CD14-positive monocyte (primary cell): ENCODE results near the gene OSBP2. TPM values are rescaled to one million over a fixed set of nuclear protein-coding genes. Genes with fewer than 3 reads are reported as not detected.

ENCODE experiments used
- DNase-seq, 3 donors: peaks; one replicate each; pipeline ENCODE4 v3.0.0-alpha.2; 2011 to 2022
- H2AFZ ChIP-seq: 2 replicates; pipeline ENCODE4 v1.6.0; 2012; ENCODE audit warnings: mild to moderate bottlenecking, low read depth, low read length, inconsistent platforms; ENCODE audit not compliant: insufficient read depth, poor library complexity, severe bottlenecking
- H3K27ac ChIP-seq, 2 donors: 1 replicate in 1 of 2; 2 replicates in 1 of 2; pipeline ENCODE4 v1.5.1; 2012 to 2013; ENCODE audit warnings: low read length in 2 of 2, control low read depth in 1 of 2, inconsistent platforms in 1 of 2, low read depth in 1 of 2, mild to moderate bottlenecking in 1 of 2
- H3K27me3 ChIP-seq, 2 donors: one replicate each; pipeline versions ENCODE4 v1.6.0 to v1.6.1; 2011 to 2013; ENCODE audit warnings: low read length in 2 of 2; ENCODE audit not compliant: control insufficient read depth in 2 of 2, insufficient read depth in 2 of 2
- H3K36me3 ChIP-seq, 2 donors: replicated peaks in 1 of 2; 1 replicate in 1 of 2; 2 replicates in 1 of 2; pipeline versions ENCODE4 v1.5.1 to v1.6.1; 2012 to 2013; ENCODE audit warnings: low read length in 2 of 2, control low read depth in 1 of 2, inconsistent platforms in 1 of 2, mild to moderate bottlenecking in 1 of 2; ENCODE audit not compliant: insufficient read depth in 2 of 2, control insufficient read depth in 1 of 2
- H3K4me1 ChIP-seq, 2 donors: 1 replicate in 1 of 2; 2 replicates in 1 of 2; pipeline versions ENCODE4 v1.5.1 to v1.6.1; 2012 to 2013; ENCODE audit warnings: low read length in 2 of 2, control low read depth in 1 of 2, inconsistent platforms in 1 of 2, mild to moderate bottlenecking in 1 of 2, moderate library complexity in 1 of 2; ENCODE audit not compliant: insufficient read depth in 2 of 2, control insufficient read depth in 1 of 2
- H3K4me2 ChIP-seq: replicated peaks from 2 replicates; pipeline ENCODE3; 2012; ENCODE audit warnings: low read length, moderate library complexity, mild to moderate bottlenecking; ENCODE audit not compliant: poor library complexity, severe bottlenecking; ENCODE audit errors: extremely low read depth
- H3K4me3 ChIP-seq, 3 experiments: fragments of 200-600 bp in 1 of 3; sonication (generic) in 1 of 3; replicated peaks in 1 of 3; 1 replicate in 2 of 3; 2 replicates in 1 of 3; pipeline ENCODE4 v1.5.1; 2011 to 2013; ENCODE audit warnings: low read length in 3 of 3, mild to moderate bottlenecking in 3 of 3, control low read depth in 2 of 3, low read depth in 2 of 3, inconsistent platforms in 1 of 3, moderate library complexity in 1 of 3
- H3K79me2 ChIP-seq: 2 replicates; pipeline ENCODE4 v1.6.0; 2012; ENCODE audit warnings: mild to moderate bottlenecking, control low read depth, inconsistent platforms, low read length, moderate library complexity; ENCODE audit not compliant: insufficient read depth
- H3K9ac ChIP-seq: 2 replicates; pipeline ENCODE4 v1.6.0; 2017; ENCODE audit warnings: low read length, mild to moderate bottlenecking; ENCODE audit not compliant: insufficient read depth, poor library complexity, severe bottlenecking
- H3K9me3 ChIP-seq, 2 donors: replicated peaks in 1 of 2; 1 replicate in 1 of 2; 2 replicates in 1 of 2; pipeline versions ENCODE4 v1.5.1 to v1.6.1; 2012 to 2013; ENCODE audit warnings: low read length in 2 of 2, control low read depth in 1 of 2; ENCODE audit not compliant: control insufficient read depth in 1 of 2, insufficient read depth in 1 of 2
- H4K20me1 ChIP-seq: 2 replicates; pipeline ENCODE4 v1.6.0; 2012; ENCODE audit warnings: mild to moderate bottlenecking, low read length, control low read depth, moderate library complexity; ENCODE audit not compliant: insufficient read depth
- H3K27ac Mint-ChIP-seq, 7 donors: one replicate each; pipeline ENCODE4 v1.8.0; 2020; ENCODE audit warnings: mild to moderate bottlenecking in 7 of 7, mixed read lengths in 7 of 7, moderate library complexity in 6 of 7, inconsistent platforms in 2 of 7
- H3K27me3 Mint-ChIP-seq, 3 donors: one replicate each; pipeline ENCODE4 v1.8.0; 2021 to 2022; ENCODE audit warnings: low read depth in 3 of 3, mild to moderate bottlenecking in 3 of 3, mixed read lengths in 3 of 3, moderate library complexity in 3 of 3, inconsistent platforms in 1 of 3
- H3K36me3 Mint-ChIP-seq, 2 donors: one replicate each; pipeline ENCODE4 v1.8.0; 2020; ENCODE audit warnings: mixed read lengths in 2 of 2, inconsistent platforms in 1 of 2, mild to moderate bottlenecking in 1 of 2
- H3K4me1 Mint-ChIP-seq: one replicate; pipeline ENCODE4 v1.8.0; 2020; ENCODE audit warnings: mild to moderate bottlenecking, mixed read lengths
- H3K4me3 Mint-ChIP-seq, 2 donors: one replicate each; pipeline ENCODE4 v1.8.0; 2020; ENCODE audit warnings: mild to moderate bottlenecking in 2 of 2, mixed read lengths in 2 of 2, moderate library complexity in 1 of 2
- H3K9me3 Mint-ChIP-seq, 7 donors: one replicate each; pipeline ENCODE4 v1.8.0; 2020 to 2022; ENCODE audit warnings: mixed read lengths in 7 of 7, mild to moderate bottlenecking in 6 of 7, moderate library complexity in 6 of 7, inconsistent platforms in 2 of 7
- CTCF ChIP-seq: fragments of 200-600 bp; IDR thresholded peaks from one replicate; pipeline ENCODE4 v1.8.0; 2022; ENCODE audit warnings: antibody characterized with exemption, mild to moderate bottlenecking
- WGBS: methylation state at CpG from one replicate; pipeline ENCODE4 v1.1.5; 2013; ENCODE audit warnings: missing lambda C conversion rate; ENCODE audit not compliant: insufficient coverage; 5-methylcytosine and 5-hydroxymethylcytosine counted together
- intact Hi-C, 2 donors: fragments of 100-400 bp; cut with micrococcal nuclease; formaldehyde crosslinking; loops; one replicate each; pipeline versions ENCODE4 v1.15.0 to v1.15.1; 2023
- polyA plus RNA-seq, 3 donors: library from polyadenylated mRNA; depleted of rRNA in 1 of 3; unstranded in 2 of 3; stranded (reverse) in 1 of 3; fragments of 300-500 nt in 2 of 3; fragments of >200 nt in 1 of 3; fragmentation: Illumina TruSeq in 2 of 3; gene quantifications; 1 replicate in 2 of 3; 2 replicates in 1 of 3; pipeline ENCODE4 v1.2.3, GENCODE V29; 2012 to 2021

OSBP2 gene
- polyA plus RNA-seq, 3 donors, result 0.21 to 0.54 TPM; not detected in 1

- no peaks in the 10 kb centered on the region for H3K9me3 ChIP-seq
- H2AFZ ChIP-seq, result no peak overlapping the region
- H3K4me1 ChIP-seq, result no peaks in the 10 kb centered on the region
- no peak for DNase-seq
- H3K27me3 Mint-ChIP-seq, result peaks cover 1 to 10% (median 7%) of the 10 kb centered on the region in 3 donors
- no peak overlapping the region for H3K4me3 Mint-ChIP-seq
- no peaks in the 10 kb centered on the region for H3K4me1 Mint-ChIP-seq
- H3K9me3 Mint-ChIP-seq, result peaks cover 0 to 4% (median 0%) of the 10 kb centered on the region in 7 donors
- peak overlapping the region in 1 of 7 donors; percentile 70 for H3K27ac Mint-ChIP-seq
- H3K9ac ChIP-seq, result no peak overlapping the region
- no peak for TF ChIP-seq CTCF
- H4K20me1 ChIP-seq, result no peaks in the 10 kb centered on the region
- H3K36me3 Mint-ChIP-seq, result no peaks in the 10 kb centered on the region
- H3K36me3 ChIP-seq, result no peaks in the 10 kb centered on the region
- WGBS, result 98% methylated on average over 5 of the region's 6 CpGs
- H3K4me2 ChIP-seq, result no peak overlapping the region
- intact Hi-C loops, result loop anchor here in 1 of 2 donors (10.0 kb wide), 1 partner anchor 185 kb away; no protein-coding TSS in a partner anchor
- no peak overlapping the region for H3K27ac ChIP-seq
- H3K4me3 ChIP-seq, result no peak overlapping the region
- H3K79me2 ChIP-seq, result no peaks in the 10 kb centered on the region
- no peaks in the 10 kb centered on the region for H3K27me3 ChIP-seq
Measured at GRCh38 chr22:30749849-30750248, 55.2 kb downstream of the OSBP2 start.

- 91% methylated on average over 4 of the region's 10 CpGs for WGBS
- no peak overlapping the region for H3K4me3 ChIP-seq
- Mint-ChIP-seq H3K4me1 (no peaks in the 10 kb centered on the region), H3K9me3 (peaks cover 0 to 4% (median 0%) of the 10 kb centered on the region in 7 donors), H3K36me3 (no peaks in the 10 kb centered on the region), H3K4me3 (no peak overlapping the region), H3K27me3 (peaks cover 2 to 11% (median 5%) of the 10 kb centered on the region in 3 donors), H3K27ac (no peak overlapping the region)
- no peaks in the 10 kb centered on the region for H4K20me1 ChIP-seq
- H3K27ac ChIP-seq, result no peak overlapping the region
- no peak for DNase-seq
- H3K9ac ChIP-seq, result no peak overlapping the region
- no peaks in the 10 kb centered on the region for H3K4me1 ChIP-seq
- H2AFZ ChIP-seq, result no peak overlapping the region
- intact Hi-C loops, result loop anchor here in 1 of 2 donors (10.0 kb wide), 1 partner anchor 187 kb away; no protein-coding TSS in a partner anchor
- H3K79me2 ChIP-seq, result no peaks in the 10 kb centered on the region
- no peak for TF ChIP-seq CTCF
- H3K9me3 ChIP-seq, result no peaks in the 10 kb centered on the region
- no peaks in the 10 kb centered on the region for H3K27me3 ChIP-seq
- H3K4me2 ChIP-seq, result no peak overlapping the region
- H3K36me3 ChIP-seq, result no peaks in the 10 kb centered on the region
Measured at GRCh38 chr22:30751529-30751928, 56.9 kb downstream of the OSBP2 start.
